NCI-H345 treated with DMSO at 0.1 percent for 48 hours (cell line): ENCODE data around the gene R3HDM2.
A peak's percentile ranks its signal among the peaks of the same experiment; 100 is the strongest.

Source experiments
- DNase-seq: peaks from one replicate; lab custom pipeline; 2025; ENCODE audit not compliant: unreplicated experiment; lab: John Stamatoyannopoulos, UW

The R3HDM2 gene

GRCh38 chr12:57243521-57244311, 187.1 kb downstream of the R3HDM2 start:
- peak; percentile 59 for DNase-seq

DNA sequence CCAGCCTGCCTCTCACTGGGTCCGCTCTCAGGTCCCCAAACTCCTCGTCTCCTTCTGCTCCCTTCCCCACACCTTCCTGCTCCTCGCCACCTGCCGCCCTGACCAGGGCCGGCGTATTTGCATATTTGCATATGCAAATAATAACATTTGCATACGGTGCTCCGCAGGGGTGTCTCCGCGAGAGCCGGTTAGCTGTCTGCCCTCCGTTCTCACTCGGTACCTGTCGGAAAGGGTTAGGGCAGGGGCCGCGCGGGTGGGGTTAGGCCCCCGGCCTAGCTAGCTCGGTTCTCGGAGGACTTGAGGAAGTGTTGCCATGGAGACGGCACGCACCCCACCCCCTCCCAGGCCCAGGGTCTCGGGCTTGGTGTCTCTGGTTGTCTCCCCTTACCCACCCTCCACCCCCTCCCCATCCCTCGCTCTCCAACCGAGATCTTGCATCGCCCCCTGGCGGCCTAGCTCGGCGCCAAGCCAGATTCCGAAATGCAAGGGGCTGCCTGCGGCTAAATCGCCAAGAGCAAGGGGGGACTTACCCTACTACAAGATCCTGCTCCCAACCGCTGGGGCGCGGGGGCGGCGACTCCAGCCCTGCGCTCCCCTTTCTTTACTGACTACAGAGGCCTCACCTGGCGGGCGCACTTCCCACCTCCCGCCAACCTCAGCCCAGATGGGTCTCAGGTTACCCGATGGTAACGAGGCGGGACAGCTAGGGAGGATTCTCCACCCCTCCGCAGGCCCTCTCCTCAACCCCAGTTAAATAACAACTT, 188.0 kb downstream of the R3HDM2 start:
- peak; percentile 76 for DNase-seq

DNA sequence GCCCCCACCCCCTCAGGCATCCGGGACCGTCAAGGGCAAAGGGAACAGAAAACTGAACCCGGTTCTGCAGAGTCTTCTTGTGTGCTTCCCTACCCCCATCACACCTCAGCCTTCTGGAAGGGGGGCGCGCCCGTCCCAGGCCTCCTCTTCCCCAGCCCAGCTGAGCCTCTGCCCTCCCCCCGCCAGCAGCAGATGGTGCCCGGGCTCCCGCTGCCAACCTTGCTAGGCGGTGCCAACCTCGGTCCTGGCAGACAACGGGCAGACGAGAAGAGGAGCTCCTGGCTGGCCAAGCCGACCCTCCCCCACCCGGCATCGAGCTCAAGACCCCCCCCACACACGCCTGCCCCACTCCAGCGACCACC, 188.5 kb downstream of the R3HDM2 start:
- DNase-seq: peak; percentile 63

DNA sequence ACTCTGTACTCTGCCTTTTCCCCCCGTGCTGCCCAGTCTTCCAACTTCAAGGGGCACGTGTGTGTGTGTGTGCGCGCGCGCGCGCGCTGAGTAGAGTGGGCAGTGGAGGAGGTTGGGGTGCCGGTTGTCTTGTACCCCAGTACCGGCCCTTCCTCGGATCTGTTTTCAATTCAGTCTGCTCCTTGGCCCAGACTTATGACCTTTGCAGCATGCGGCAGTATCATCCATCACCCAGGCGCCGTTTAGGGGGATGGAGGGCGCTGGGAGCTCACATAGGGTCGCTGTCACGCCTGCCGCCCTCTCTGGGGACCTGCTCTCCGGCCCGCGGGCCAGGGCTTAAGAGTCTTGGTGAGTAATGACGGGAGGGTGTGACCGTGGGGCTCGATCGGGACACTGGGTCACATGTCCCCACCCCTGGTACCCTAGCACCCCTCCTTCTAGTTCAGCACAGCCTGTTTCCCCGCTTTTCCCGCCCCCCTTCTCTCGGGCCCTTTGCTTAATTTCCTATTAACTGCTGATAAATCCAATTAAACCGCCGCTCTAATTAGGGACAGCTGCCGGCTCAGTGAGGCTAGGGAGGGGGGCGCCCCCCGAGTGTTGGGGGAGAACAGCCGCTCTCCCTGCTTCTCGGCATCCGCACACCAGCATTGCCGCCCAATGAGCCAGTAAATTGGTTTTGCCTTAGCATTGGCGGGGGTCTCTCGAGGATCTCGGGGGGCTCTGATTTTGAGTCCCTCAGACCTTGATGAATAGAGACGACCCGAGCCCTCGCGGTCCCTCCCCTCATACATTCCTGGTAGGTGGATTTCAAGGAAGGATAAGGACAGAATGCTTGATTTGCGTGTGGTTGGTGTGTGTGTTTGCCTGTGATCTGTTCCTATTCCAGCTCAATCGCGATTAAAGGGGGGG, 189.2 kb downstream of the R3HDM2 start:
- DNase-seq: no peak

DNA sequence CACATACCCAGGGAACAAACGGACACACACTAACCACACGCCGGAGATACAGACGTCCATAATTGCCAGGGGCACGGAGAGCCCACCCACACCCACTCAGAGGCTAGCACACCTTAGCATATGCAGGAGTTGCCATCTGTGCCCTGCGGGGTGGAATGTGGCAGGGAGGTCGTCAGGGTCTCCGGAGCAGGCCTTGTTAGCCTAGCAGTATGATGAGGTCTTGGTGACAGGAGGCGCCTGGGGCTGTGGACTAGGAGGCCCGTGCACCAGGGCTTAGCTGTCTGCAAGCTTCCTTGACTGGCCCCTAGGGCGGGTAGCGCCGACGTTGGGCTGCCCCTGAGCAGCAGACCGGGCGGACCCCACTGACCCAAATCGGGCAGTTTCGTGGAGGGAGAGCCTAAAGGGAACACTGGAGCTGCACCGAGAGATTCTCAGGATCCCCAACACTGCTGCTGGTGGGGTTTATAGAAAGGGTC, 189.9 kb downstream of the R3HDM2 start:
- peak; percentile 35 for DNase-seq

DNA sequence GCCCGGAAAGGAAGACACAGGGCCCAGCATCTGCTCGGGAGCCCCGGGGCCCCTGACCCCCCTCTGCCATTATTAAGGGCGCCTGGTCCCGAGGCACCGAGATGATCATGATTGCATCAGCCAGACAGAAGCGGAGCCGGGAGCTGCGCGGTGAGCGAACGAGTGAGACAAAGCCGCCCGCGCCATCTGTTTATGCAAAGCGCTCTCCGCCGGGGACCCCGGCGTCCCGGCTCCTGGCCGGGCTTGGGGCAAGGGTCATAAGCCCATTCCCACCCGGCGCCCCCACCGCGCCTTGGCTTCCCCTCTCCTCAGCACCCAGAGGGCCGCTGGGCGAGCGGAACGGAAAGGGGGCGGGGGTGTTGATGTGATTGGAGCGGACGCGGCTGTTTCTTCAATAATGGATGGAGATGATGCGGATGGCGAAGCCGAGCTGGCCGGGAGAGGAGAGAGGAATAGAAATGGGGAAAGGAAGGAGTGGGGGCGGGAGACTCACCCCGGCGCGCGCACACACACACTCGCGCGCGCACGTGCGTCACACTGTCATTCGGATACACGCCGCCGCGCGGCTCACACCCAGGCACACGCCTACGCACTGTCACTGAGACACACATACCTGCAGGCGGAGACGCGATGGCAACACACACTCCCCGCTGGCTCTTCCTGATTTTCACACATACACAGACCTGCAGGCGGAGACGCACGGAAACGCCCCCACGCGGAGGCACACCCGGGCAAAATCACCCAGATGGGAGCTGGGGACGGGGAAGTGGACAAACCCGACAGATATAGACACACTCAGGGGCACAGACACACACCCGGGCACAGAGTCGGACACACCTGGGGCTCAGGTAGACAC, 190.5 kb downstream of the R3HDM2 start:
- DNase-seq: peak; percentile 74

DNA sequence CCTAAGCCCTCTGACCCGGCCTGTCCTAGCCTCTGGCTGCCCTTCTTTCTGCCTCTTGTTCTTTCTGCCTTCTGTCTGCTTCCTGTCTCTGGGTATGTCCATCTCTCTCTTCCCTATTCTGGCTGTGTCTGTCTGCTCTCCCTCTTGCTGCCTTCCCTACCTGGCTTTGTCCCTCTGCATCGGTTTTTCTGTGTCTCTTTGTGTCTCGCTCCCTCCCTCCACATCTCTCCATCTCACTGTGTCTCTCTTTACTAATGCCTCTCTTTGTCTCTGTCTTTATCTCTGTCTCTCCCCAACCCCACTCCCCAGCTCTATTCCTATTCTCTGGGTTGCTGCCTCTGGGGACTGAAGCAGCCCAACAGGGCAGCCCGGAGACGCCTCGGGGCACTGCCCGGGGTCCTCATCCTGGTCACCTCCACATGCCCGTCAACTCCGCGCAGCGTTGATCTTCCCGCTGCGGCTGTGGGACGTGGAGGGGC, 191.2 kb downstream of the R3HDM2 start:
- DNase-seq: peak; percentile 42

DNA sequence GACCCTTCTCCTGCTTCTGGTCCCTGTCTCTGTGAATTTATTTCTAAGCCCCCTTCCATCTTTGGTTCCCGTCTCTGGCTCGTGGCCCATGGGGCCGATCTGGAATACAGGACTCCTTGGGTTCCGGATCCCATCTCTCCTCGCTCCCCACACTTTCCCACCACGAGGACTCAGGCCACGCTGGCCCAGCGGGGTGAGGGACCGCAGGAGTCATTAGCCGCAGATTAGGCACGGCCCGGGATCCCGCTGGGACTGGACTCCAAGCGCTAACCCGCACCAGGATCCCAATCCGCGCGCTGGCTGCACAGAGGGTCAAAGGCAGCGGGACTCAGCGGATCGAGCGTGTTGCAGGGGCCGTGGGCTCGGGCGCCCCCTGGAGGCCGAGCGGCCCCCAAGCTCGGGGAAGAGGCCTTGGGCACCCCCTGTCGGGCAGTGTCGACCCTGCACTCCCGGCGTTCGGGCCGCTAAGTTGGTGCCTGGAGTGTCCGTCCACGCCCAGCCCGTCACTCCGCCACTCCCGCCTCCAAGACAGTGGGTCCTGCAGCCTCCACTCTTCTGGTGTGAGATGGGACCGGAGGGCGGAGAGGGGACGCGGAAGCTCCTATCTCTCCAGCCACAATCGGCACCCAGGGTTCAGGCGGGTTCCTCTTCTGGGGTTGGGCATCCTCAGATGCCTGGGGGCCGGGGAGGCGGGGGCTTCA, 191.8 kb downstream of the R3HDM2 start:
- peak; percentile 86 for DNase-seq

- DNase-seq: no peak
These were observed 192.7 kb downstream of the R3HDM2 start for GRCh38 chr12:57237932-57238853.

GRCh38 chr12:57237596-57237931, 193.3 kb downstream of the R3HDM2 start:
- no peak for DNase-seq

DNA sequence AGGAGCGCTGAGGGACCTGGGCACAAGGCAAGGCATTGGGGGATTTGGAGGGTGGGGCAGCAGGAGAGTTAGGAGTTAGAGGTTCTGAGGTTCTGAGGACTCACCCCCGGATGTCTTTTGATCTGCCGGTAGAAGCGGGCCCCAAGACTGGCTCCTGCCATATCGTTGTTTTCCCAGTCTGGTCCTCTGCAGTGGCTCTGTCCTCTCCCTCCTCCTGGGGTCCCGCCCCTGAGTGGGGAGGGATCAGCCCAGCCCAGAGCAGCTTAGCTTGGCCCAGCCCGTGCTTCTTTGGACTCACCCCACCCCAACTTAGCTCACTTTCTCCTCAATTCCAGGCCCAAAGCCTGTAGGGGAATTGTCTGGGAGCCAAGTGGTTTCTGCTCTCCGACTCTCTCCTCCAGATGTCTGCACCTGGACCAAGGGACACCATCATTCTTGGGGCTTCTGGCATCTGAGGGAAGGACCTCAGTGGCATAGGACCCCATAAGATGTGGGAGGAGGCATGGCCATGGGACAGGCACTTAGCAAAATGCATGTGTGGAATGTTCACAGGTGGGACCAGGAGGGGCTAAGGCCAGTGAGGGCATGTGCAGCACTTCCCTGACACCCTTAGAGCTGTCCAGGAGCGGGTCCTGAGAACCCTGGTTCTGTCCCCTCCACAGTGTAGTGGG, 193.8 kb downstream of the R3HDM2 start:
- no peak for DNase-seq

- DNase-seq: no peak
These were observed 194.5 kb downstream of the R3HDM2 start for GRCh38 chr12:57236201-57236924.

DNA sequence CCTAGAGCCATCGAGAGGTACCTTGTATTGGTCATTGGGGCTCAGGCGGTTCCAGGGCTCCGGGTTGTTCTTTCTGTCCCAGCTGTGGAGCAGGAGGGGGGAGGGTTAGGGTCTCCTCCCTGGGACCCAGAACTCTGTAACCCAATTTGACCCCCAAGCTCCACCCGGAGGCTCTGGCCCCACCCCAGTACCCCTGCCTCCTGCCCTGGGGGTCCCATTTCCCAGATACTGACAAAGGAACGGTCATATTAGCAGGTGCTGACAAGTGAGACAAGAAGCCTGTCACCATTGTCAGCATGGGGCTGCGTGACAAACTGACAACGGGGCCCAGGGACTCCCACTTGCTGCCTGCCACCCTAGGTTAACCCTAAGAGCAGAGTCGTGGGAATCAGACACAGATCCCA, 195.1 kb downstream of the R3HDM2 start:
- no peak for DNase-seq

DNA sequence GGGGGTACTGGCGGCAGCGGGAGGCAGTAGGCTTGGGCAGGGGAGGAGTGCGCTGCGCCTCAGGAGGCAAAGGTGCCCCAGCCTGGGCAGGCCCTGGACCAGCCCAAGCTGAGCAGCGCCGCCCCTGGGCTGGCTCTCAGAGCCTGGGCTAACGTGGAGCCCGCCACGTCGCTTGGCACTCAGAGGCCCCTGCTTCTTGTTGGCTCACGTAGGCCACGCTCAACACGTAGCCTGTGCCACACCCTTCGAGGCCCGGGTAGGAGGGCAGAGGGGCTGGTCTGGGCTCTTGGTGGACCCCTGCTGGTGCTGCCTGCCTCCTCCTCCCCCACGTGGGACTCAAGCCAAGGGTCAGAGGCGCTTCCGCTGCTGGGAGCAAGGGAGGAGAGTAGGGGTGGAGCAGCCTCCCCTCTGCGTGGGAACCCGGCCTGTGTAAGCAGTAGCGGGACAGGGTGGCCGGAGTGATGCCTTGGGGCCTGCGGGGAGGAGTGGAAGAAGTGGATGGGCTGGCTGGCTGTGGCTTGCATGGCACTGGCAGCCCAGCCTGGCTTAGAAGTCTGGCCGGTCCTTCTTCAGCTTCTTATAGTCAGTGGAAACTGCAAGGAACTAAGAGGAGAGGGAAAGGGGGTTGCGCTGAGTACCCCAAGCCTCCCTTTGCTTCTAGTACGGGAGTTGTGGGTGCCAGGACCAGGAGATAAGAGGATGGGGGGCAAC, 195.7 kb downstream of the R3HDM2 start:
- DNase-seq: no peak

- DNase-seq: no peak
These were observed 196.2 kb downstream of the R3HDM2 start for GRCh38 chr12:57234571-57235016.

DNA sequence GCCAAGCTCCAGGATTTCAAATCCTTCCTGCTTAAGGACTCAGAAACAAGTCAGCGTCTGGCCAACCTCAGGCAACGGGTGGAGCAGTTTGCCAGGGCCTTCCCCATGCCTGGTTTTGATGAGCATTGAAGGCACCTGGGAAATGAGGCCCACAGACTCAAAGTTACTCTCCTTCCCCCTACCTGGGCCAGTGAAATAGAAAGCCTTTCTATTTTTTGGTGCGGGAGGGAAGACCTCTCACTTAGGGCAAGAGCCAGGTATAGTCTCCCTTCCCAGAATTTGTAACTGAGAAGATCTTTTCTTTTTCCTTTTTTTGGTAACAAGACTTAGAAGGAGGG, 196.6 kb downstream of the R3HDM2 start:
- no peak for DNase-seq
